GM11168 (cell line): ENCODE data around the gene FOXF2.

Source experiments
- in situ Hi-C: fragments of 300-500 bp; cut with MboI; formaldehyde crosslinking; loops from one replicate; pipeline ENCODE4 v1.12.0; 2022; ENCODE audit warnings: low sequenced_read_pairs; ENCODE audit not compliant: unreplicated experiment

FOXF2 gene

GRCh38 chr6:1388630-1389368 is 577 bp upstream of the FOXF2 start:
- in situ Hi-C loops, result loop anchor here (25.0 kb wide), 1 partner anchor 801 kb away; no protein-coding TSS in a partner anchor

GRCh38 chr6:1390133-1390945 is 963 bp downstream of the FOXF2 start:
- in situ Hi-C loops, result loop anchor here (25.0 kb wide), 1 partner anchor 803 kb away; no protein-coding TSS in a partner anchor

- in situ Hi-C loops, result loop anchor here (25.0 kb wide), 1 partner anchor 804 kb away; no protein-coding TSS in a partner anchor
Measured at GRCh38 chr6:1390946-1391799, 1.8 kb downstream of the FOXF2 start.

- in situ Hi-C loops, result loop anchor here (25.0 kb wide), 1 partner anchor 805 kb away; no protein-coding TSS in a partner anchor
Measured at GRCh38 chr6:1391800-1392309, 2.5 kb downstream of the FOXF2 start.

DNA sequence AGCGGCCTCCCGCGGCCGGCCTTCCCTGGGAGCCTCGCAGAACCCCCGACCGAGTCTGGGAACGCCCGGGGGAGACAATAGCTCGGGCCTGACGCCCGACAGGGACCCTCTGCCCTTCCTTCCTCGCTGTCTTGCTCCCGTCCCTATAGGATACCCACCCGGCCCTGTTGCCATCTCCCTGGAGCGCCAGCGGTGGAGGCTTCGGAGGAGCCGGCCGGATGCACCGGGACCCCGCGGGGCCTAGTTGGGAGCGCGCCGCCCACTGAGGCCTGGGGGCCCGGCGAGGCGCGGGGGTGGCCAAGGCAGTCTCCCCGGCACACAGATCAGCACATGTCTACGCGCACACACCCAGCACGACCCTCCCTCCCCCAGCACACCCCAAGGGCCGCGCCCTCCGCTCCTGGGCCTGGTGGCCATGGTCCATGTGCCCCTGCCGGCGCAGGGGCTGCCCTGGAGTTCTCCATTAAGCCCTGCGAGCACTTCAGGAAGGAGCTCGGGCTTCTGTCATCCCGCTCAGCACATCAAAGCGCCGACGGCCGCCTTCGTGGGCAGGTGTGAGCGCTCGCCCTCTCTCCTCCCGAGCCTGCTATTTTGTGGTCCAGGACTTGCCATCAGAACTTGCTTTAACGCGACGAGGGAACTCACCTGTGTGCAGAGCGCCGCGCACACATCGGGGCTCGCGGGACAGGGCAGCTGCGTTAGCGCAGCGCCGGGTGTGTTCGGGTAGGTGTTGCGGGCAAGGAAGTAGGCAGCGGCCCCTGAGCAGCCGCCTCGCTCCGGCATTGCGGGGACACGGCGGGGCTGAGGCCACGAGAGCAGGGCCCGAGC is 3.7 kb downstream of the FOXF2 start:
- in situ Hi-C loops, result loop anchor here (25.0 kb wide), 1 partner anchor 806 kb away; no protein-coding TSS in a partner anchor

GRCh38 chr6:1393641-1394283 is 4.4 kb downstream of the FOXF2 start:
- in situ Hi-C loops, result loop anchor here (25.0 kb wide), 1 partner anchor 806 kb away; no protein-coding TSS in a partner anchor

GRCh38 chr6:1394514-1395463 is 5.4 kb downstream of the FOXF2 start:
- in situ Hi-C loops, result loop anchor here (25.0 kb wide), 1 partner anchor 807 kb away; no protein-coding TSS in a partner anchor

GRCh38 chr6:1395506-1395905 is 6.1 kb downstream of the FOXF2 start:
- in situ Hi-C loops, result loop anchor here (25.0 kb wide), 1 partner anchor 808 kb away; no protein-coding TSS in a partner anchor

GRCh38 chr6:1395941-1396908 is 6.8 kb downstream of the FOXF2 start:
- in situ Hi-C loops, result loop anchor here (25.0 kb wide), 1 partner anchor 809 kb away; no protein-coding TSS in a partner anchor

- in situ Hi-C loops, result loop anchor here (25.0 kb wide), 1 partner anchor 810 kb away; no protein-coding TSS in a partner anchor
Measured at GRCh38 chr6:1396952-1397868, 7.8 kb downstream of the FOXF2 start.

- in situ Hi-C loops, result loop anchor here (25.0 kb wide), 1 partner anchor 812 kb away; no protein-coding TSS in a partner anchor
Measured at GRCh38 chr6:1399085-1399780, 9.9 kb downstream of the FOXF2 start.

DNA sequence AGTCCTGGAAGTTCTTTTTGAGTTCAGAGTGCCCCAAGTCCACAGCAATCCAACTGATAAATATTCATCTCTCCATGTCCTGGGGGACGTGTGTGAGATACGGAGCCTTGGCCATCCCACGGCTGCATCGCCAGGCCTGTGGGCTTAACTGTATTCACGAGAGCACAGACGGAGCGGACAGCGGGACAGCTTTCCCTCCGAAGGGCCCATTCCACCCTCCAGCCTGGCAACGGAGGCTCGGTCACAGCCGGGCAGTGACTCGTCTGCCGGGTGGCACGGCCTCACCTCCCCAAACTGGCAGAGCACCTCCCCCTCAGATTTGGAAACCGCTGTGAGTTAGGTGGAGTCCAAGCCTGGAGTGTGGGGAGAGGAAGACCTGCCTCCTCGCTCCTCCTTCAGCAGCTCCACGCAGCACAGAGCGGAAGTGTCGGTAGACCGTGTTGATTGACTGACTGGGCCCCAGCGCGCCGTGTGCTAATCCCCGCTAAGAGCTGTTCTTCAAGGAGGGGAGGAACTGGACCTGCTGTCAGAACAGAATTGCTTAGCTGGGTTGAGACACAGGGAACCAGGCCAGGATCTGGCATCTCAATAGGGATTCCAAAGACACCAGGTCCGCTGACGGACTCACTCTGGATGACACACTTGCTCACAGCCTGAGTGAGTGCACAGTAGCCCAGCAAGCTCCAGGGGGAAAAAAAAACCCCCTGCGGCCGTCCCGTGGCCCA is 10.9 kb downstream of the FOXF2 start:
- in situ Hi-C loops, result no loop called here

GRCh38 chr6:1402369-1402768 is 13.0 kb downstream of the FOXF2 start:
- in situ Hi-C loops, result no loop called here

- in situ Hi-C loops, result no loop called here
Measured at GRCh38 chr6:1402868-1403267, 13.5 kb downstream of the FOXF2 start.
